Astrocyte (in vitro differentiated cells and primary cell): ENCODE data around the gene MRTFA. TPM values are rescaled to one million over a fixed set of nuclear protein-coding genes. Genes with fewer than 3 reads are reported as not detected.

Source experiments
- DNase-seq: peaks from one replicate; pipeline ENCODE4 v3.0.0-alpha.2; 2010; ENCODE audit warnings: low read depth
- FAIRE-seq: peaks from 2 replicates; lab custom pipeline; 2011; peaks lifted over from hg19 to GRCh38; lab: Jason Lieb, UNC
- H2AFZ ChIP-seq: 2 replicates; pipeline ENCODE4 v1.6.0; 2012; ENCODE audit warnings: low read depth, low read length, inconsistent platforms
- H3K27ac ChIP-seq: 2 replicates; pipeline ENCODE4 v1.5.1; 2011; ENCODE audit warnings: low read depth, low read length, inconsistent platforms
- H3K27me3 ChIP-seq: 2 replicates; pipeline ENCODE4 v1.6.0; 2011; ENCODE audit warnings: low read length, inconsistent platforms; ENCODE audit not compliant: insufficient read depth
- H3K36me3 ChIP-seq: 2 replicates; pipeline ENCODE4 v1.5.1; 2011; ENCODE audit warnings: low read length, inconsistent platforms; ENCODE audit not compliant: insufficient read depth
- H3K4me1 ChIP-seq: 2 replicates; pipeline ENCODE4 v1.5.1; 2011; ENCODE audit warnings: low read length, inconsistent platforms; ENCODE audit not compliant: insufficient read depth
- H3K4me2 ChIP-seq: 2 replicates; pipeline ENCODE4 v1.6.0; 2012; ENCODE audit warnings: low read length, inconsistent platforms
- H3K4me3 ChIP-seq: 2 replicates; pipeline ENCODE4 v1.5.1; 2011; ENCODE audit warnings: low read depth, mild to moderate bottlenecking, low read length, inconsistent platforms; ENCODE audit not compliant: insufficient read depth
- H3K79me2 ChIP-seq: 2 replicates; pipeline ENCODE4 v1.6.0; 2012; ENCODE audit warnings: mild to moderate bottlenecking, low read length, inconsistent platforms; ENCODE audit not compliant: insufficient read depth
- H3K9ac ChIP-seq: 2 replicates; pipeline ENCODE4 v1.6.0; 2012; ENCODE audit warnings: mild to moderate bottlenecking, low read length, inconsistent platforms
- H3K9me3 ChIP-seq: 2 replicates; pipeline ENCODE4 v1.5.1; 2012; ENCODE audit warnings: low read depth, mild to moderate bottlenecking, low read length, inconsistent platforms; ENCODE audit not compliant: insufficient read depth
- H4K20me1 ChIP-seq: 2 replicates; pipeline ENCODE4 v1.6.0; 2012; ENCODE audit warnings: low read length, inconsistent platforms; ENCODE audit not compliant: insufficient read depth
- H3K27ac Mint-ChIP-seq: one replicate; pipeline ENCODE4 v1.8.0; 2021; ENCODE audit warnings: mild to moderate bottlenecking, mixed read lengths; ENCODE audit not compliant: unreplicated experiment
- H3K27me3 Mint-ChIP-seq: one replicate; pipeline ENCODE4 v1.8.0; 2021; ENCODE audit warnings: low read depth, mixed read lengths; ENCODE audit not compliant: unreplicated experiment
- H3K36me3 Mint-ChIP-seq: one replicate; pipeline ENCODE4 v1.8.0; 2021; ENCODE audit warnings: low read depth, mixed read lengths; ENCODE audit not compliant: unreplicated experiment
- H3K4me1 Mint-ChIP-seq: one replicate; pipeline ENCODE4 v1.8.0; 2021; ENCODE audit warnings: low read depth, mixed read lengths; ENCODE audit not compliant: unreplicated experiment
- H3K4me3 Mint-ChIP-seq: one replicate; pipeline ENCODE4 v1.8.0; 2021; ENCODE audit warnings: mild to moderate bottlenecking, moderate library complexity, mixed read lengths; ENCODE audit not compliant: unreplicated experiment
- H3K9me3 Mint-ChIP-seq: one replicate; pipeline ENCODE4 v1.8.0; 2021; ENCODE audit warnings: mild to moderate bottlenecking, mixed read lengths; ENCODE audit not compliant: unreplicated experiment
- CTCF ChIP-seq: IDR thresholded peaks from 2 replicates; pipeline ENCODE4 v1.5.1; 2011; ENCODE audit warnings: low read depth, mild to moderate bottlenecking, inconsistent platforms, low read length, moderate library complexity; ENCODE audit not compliant: insufficient read depth
- EZH2 ChIP-seq: IDR thresholded peaks from 2 replicates; pipeline ENCODE4 v1.6.1; 2012; ENCODE audit warnings: mild to moderate bottlenecking, low read length, inconsistent platforms; ENCODE audit not compliant: insufficient read depth
- total RNA-seq: library from RNA; stranded (reverse); gene quantifications from 2 replicates; pipeline ENCODE4 v1.2.1, GENCODE V29; 2021

MRTFA gene
- total RNA-seq, 1 donor from 2014 or later = 74.3 TPM

- Mint-ChIP-seq H3K36me3 (peaks cover 7% of the 10 kb centered on the region), H3K4me1 (peaks cover 44% of the 10 kb centered on the region), H3K27me3 (no peaks in the 10 kb centered on the region), H3K9me3 (no peaks in the 10 kb centered on the region), H3K4me3 (no peak overlapping the region), H3K27ac (peak overlapping the region; percentile 89)
- Histone ChIP-seq H3K4me3 (no peak overlapping the region), H3K4me1 (peaks cover 13% of the 10 kb centered on the region), H3K36me3 (no peaks in the 10 kb centered on the region), H3K27ac (peak overlapping the region; percentile 75), H3K4me2 (peak overlapping the region; percentile 1), H3K9ac (no peak overlapping the region), H3K9me3 (no peaks in the 10 kb centered on the region), H3K27me3 (no peaks in the 10 kb centered on the region), H4K20me1 (peaks cover 18% of the 10 kb centered on the region), H3K79me2 (peaks cover 89% of the 10 kb centered on the region), H2AFZ (no peak overlapping the region)
- FAIRE-seq = no peak
- DNase-seq = no peak
- TF ChIP-seq CTCF (no peak), EZH2 (no peak)
Observed at GRCh38 chr22:40526960-40527359, 109.6 kb downstream of the MRTFA start.

GRCh38 chr22:40525250-40525884, 111.2 kb downstream of the MRTFA start:
- Histone ChIP-seq H3K4me1 (peaks cover 13% of the 10 kb centered on the region), H4K20me1 (peaks cover 13% of the 10 kb centered on the region), H3K4me3 (no peak overlapping the region), H3K9me3 (no peaks in the 10 kb centered on the region), H3K9ac (no peak overlapping the region), H3K36me3 (no peaks in the 10 kb centered on the region), H3K4me2 (no peak overlapping the region), H3K27me3 (no peaks in the 10 kb centered on the region), H3K27ac (no peak overlapping the region), H3K79me2 (peaks cover 88% of the 10 kb centered on the region), H2AFZ (no peak overlapping the region)
- peak overlapping the region; percentile 70 for H3K27ac Mint-ChIP-seq
- H3K9me3 Mint-ChIP-seq = no peaks in the 10 kb centered on the region
- peaks cover 36% of the 10 kb centered on the region for H3K4me1 Mint-ChIP-seq
- no peaks in the 10 kb centered on the region for H3K27me3 Mint-ChIP-seq
- no peak overlapping the region for H3K4me3 Mint-ChIP-seq
- DNase-seq (no peak), FAIRE-seq (no peak)
- H3K36me3 Mint-ChIP-seq = peaks cover 7% of the 10 kb centered on the region
- peak; percentile 64 for TF ChIP-seq CTCF
- TF ChIP-seq EZH2 = no peak
